HG02973 (cell line): ENCODE measurements around the gene EHD3.
"Not testable (repeated sequence)": the region's sequence is repeated elsewhere in the genome, so short reads cannot be mapped to it uniquely, and the experiment has no call there.

Source experiments
- ATAC-seq: cut with Tn5 transposase; IDR thresholded peaks from one replicate; pipeline ENCODE4 v1.9.1; 2021; ENCODE audit warnings: moderate library complexity; ENCODE audit not compliant: unreplicated experiment

EHD3 gene

GRCh38 chr2:31283193-31283919 is 49.4 kb downstream of the EHD3 start:
- ATAC-seq, result not testable (repeated sequence)

GRCh38 chr2:31284107-31284506 is 50.2 kb downstream of the EHD3 start:
- ATAC-seq, result no peak

GRCh38 chr2:31286230-31286629 is 52.3 kb downstream of the EHD3 start:
- ATAC-seq, result no peak

GRCh38 chr2:31286961-31287550 is 53.1 kb downstream of the EHD3 start:
- ATAC-seq, result no peak

- ATAC-seq, result no peak
Measured at GRCh38 chr2:31287654-31288053, 53.7 kb downstream of the EHD3 start.

- ATAC-seq, result no peak
Measured at GRCh38 chr2:31294196-31294595, 60.2 kb downstream of the EHD3 start.

GRCh38 chr2:31296641-31297287 is 62.8 kb downstream of the EHD3 start:
- no peak for ATAC-seq

GRCh38 chr2:31297751-31298150 is 63.8 kb downstream of the EHD3 start:
- ATAC-seq, result no peak

- no peak for ATAC-seq
Measured at GRCh38 chr2:31299547-31299946, 65.6 kb downstream of the EHD3 start.

- ATAC-seq, result no peak
Measured at GRCh38 chr2:31300309-31300708, 66.4 kb downstream of the EHD3 start.

- ATAC-seq, result no peak
Measured at GRCh38 chr2:31302940-31303563, 69.1 kb downstream of the EHD3 start.

- no peak for ATAC-seq
Measured at GRCh38 chr2:31304816-31305215, 70.9 kb downstream of the EHD3 start.

- ATAC-seq, result no peak
Measured at GRCh38 chr2:31312898-31313297, 78.9 kb downstream of the EHD3 start.

GRCh38 chr2:31314761-31315160 is 80.8 kb downstream of the EHD3 start:
- ATAC-seq, result no peak

GRCh38 chr2:31317396-31317795 is 83.4 kb downstream of the EHD3 start:
- ATAC-seq, result no peak

- ATAC-seq, result no peak
Measured at GRCh38 chr2:31318361-31319336, 84.7 kb downstream of the EHD3 start.
